Activated CD8-positive, alpha-beta memory T cell treated with anti-CD3 and anti-CD28 coated beads for 24 hours (primary cell): ENCODE measurements around the gene THRAP3.

ENCODE experiments used
- DNase-seq: peaks from one replicate; pipeline ENCODE4 v3.0.0-alpha.2; 2020

The THRAP3 gene

DNA sequence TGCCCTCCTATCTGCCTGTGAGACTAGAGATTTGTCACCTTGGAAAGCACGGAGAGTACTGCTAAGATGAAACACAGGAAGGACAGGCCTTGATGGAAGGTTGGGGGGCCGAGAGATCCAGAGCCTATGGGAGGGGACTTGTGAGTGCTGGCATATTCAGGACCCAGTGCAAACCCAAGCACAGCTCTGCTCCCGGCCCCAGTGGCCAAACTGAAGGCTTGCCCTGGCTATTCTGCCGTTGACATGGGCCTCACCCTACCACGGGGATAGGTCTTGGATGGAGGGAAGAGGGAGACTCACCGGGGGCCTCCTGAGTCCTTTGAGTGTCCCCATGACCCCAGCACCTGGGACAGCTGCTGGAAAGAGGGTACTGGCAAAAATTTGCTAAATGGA, 103.8 kb downstream of the THRAP3 start:
- no peak for DNase-seq

- DNase-seq, result no peak
Observed at GRCh38 chr1:36328713-36329112, 104.5 kb downstream of the THRAP3 start.

DNA sequence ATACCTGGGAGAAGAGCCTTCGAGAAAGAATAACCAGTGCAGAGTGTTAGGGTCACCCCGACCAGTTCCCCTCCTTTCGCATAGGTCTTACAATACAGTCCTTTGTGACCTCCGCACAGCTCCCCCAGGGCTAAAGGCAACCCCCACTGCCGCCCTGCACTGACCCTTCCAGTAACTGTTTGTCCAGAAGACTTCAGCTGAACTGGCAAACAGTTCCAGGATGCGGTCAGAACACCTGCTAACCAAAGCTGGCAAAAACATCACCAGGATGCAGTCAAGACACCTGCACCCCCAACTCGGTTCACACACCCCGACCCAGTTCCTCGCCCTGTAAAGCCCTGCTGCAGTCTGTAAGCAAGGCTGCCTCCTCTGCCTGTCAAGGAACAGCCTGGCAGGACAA, 105.6 kb downstream of the THRAP3 start:
- no peak for DNase-seq

- no peak for DNase-seq
Observed at GRCh38 chr1:36330940-36331339, 106.7 kb downstream of the THRAP3 start.

GRCh38 chr1:36337830-36338229, 113.6 kb downstream of the THRAP3 start:
- no peak for DNase-seq

GRCh38 chr1:36339215-36339614, 115.0 kb downstream of the THRAP3 start:
- no peak for DNase-seq

GRCh38 chr1:36339615-36340014, 115.4 kb downstream of the THRAP3 start:
- DNase-seq, result no peak

GRCh38 chr1:36341626-36342320, 117.5 kb downstream of the THRAP3 start:
- no peak for DNase-seq

DNA sequence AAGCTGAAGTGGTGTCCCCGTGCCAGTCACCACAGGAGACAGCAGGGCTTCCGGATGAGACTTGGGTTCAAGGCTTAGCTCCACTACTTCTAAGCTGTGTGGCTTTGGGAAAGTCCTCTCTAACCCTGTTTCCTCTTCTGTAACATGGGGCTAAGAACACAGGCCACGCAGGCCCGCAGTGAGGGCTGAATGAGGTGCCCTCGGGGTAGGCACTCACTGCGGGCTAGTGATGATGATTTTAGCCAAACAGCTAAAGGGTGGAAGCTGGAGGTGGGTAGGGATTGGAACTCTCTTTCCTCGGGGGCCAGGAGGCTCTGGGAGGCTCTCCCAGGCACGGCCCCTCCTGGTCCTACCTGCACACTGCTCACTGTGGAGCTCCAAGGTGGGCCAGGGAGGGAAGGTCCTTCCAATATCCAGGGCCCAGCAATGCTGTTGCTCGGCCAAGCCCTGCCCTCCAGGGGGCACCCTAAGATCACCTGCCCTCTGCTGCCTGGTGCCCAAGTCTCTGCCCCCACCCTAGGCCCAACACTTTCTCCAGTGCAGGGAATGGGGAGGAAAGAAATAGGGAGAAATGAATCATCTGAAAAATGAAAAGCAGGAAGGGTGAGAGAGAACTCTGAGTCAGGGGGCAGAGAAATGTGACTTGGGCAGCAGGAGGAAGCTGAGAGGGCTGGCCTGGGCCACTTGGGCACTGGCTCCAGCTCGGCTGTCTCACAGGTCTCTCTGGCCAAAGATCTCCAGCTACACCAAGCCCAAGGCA, 118.4 kb downstream of the THRAP3 start:
- peak; percentile 76 for DNase-seq

GRCh38 chr1:36343651-36344394, 119.6 kb downstream of the THRAP3 start:
- DNase-seq, result no peak

GRCh38 chr1:36344395-36344680, 120.1 kb downstream of the THRAP3 start:
- DNase-seq, result no peak

DNA sequence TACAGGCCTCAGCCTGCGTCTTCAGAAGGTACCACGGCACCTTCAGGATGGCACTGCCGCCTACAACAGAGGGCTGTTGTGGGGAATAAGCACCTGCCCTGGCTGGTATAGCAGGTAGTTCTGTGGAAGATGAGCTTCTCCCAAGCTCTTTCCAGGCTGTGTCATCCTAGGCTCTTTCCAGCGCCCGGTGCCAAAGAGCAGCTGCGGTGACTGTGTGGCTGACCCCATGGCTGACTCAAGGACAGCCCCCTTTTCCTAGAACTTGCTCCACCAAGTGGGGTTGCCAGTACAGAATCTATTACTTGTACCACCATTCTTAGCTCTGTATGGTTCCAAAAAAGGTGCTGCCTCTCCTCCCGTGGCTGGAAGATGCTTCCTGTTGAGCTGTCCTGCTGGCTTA, 121.1 kb downstream of the THRAP3 start:
- DNase-seq, result no peak

GRCh38 chr1:36346741-36347370, 122.6 kb downstream of the THRAP3 start:
- no peak for DNase-seq

DNA sequence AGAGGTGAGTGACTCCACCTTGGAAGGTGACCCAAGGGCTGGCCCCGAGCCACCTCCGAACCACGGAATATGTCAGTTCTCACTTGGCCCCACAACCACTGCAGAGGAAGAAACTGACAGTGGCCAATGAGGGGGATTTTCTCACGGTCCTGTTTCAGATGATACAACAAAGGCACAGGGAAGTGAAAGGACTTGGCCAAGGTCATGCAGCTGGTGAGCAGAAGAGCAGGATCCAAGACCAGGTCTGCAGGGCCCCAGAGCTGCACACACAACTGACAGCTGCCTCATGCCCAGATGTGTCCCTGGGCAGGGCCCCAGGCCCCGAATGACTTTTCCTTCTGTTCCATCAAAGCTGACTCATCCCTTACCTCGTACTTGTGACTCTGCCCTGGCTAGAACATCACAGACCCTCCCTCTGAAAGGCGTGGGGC, 125.0 kb downstream of the THRAP3 start:
- no peak for DNase-seq

DNA sequence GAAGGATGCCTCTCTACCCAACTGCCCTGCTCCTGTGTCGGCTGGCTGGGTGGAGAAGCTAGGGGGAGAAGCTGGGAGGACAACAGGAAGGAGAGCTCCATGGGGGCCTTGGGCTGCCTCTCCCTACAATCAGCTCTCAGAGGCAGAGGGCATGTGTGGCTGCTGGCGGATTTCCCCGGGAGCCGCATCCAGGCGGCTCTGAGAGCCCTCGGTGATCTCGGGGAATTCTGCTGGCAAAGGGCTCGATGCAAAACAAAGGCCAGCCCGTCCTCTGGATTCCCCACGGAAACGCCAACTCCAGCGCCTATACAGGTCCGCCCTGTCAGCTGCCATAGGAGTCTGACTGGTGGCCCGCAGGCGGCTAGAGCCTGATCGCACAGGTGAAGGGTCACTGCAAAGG, 125.6 kb downstream of the THRAP3 start:
- DNase-seq, result no peak

- DNase-seq, result peak; percentile 65
Observed at GRCh38 chr1:36350659-36351226, 126.5 kb downstream of the THRAP3 start.

DNA sequence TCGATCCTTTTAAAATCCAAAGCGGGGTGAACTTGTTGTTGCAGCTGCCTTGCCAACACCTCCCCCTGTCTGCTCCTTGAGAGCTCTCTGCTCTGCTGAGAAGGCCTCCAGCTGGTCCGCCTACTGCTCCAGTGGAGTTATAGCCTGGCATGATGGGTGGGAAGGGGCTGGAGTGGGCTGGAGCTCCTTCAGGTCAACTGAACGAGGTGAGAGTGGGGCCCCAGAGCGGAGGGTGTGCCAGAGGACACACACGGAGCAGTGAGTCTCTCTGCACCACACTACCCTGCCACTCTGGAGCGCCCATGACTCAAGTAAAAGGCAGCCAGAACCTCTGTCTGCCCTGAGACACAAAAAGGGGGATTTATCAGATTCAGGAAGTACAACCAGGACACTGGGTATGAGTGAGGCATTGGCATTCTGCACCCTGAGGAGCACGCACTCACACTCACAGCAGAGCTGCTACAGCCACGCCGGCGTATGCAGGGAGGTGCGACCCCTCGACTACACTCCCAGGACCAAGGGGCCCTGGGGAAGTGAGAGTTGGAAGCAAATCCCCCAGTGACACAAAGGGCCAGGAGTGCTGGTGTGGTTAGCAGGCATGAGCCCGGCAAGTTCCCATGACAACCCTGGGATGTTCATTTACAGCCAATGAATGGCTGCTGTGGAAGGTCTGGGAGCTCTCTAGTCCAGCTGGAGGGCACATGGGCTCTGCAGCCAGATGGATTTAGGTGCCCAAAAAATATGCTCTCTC, 127.2 kb downstream of the THRAP3 start:
- DNase-seq, result no peak

GRCh38 chr1:36352125-36352909, 128.1 kb downstream of the THRAP3 start:
- no peak for DNase-seq

GRCh38 chr1:36352910-36353878, 129.0 kb downstream of the THRAP3 start:
- no peak for DNase-seq

DNA sequence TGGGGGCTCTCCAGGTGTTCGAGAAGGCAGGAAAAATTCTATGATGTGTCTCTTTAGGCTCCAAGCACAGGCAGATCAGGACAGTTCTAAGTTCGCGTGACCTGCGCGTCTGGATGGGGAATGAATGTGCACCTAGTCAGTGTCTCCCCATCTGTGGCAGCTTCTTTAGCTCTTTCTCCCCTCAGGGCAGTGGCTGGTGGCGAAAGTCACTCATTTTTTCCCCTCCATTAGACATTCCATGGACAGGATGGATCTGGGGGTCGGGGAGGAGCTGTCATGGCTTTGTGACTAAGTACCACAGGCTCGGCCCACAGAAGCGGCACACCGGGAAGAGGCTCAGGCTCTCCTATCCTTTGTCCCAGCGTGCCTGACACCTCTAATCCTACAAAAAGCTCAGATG, 130.2 kb downstream of the THRAP3 start:
- no peak for DNase-seq
